Chondrocyte (in vitro differentiated cells): ENCODE measurements around the gene DYNLL2. TPM values are rescaled to one million over a fixed set of nuclear protein-coding genes. Genes with fewer than 3 reads are reported as not detected.

Experiments
- DNase-seq: peaks from one replicate; pipeline ENCODE4 v3.0.0; 2021; ENCODE audit warnings: mixed read lengths, low spot score
- H3K27ac Mint-ChIP-seq: one replicate; pipeline ENCODE4 v1.8.0; 2021; ENCODE audit warnings: mild to moderate bottlenecking, moderate library complexity, mixed read lengths; ENCODE audit not compliant: unreplicated experiment
- H3K27me3 Mint-ChIP-seq: 2 replicates; pipeline ENCODE4 v1.8.0; 2021; ENCODE audit warnings: low read depth, mixed read lengths
- H3K36me3 Mint-ChIP-seq: 2 replicates; pipeline ENCODE4 v1.8.0; 2021; ENCODE audit warnings: low read depth, mixed read lengths
- H3K4me1 Mint-ChIP-seq: 2 replicates; pipeline ENCODE4 v1.8.0; 2021; ENCODE audit warnings: low read depth, mild to moderate bottlenecking, mixed read lengths
- H3K4me3 Mint-ChIP-seq: one replicate; pipeline ENCODE4 v1.8.0; 2021; ENCODE audit warnings: mild to moderate bottlenecking, moderate library complexity, mixed read lengths; ENCODE audit not compliant: unreplicated experiment
- H3K9me3 Mint-ChIP-seq: 2 replicates; pipeline ENCODE4 v1.8.0; 2021; ENCODE audit warnings: low read depth, mixed read lengths
- CTCF ChIP-seq: fragments of 200-600 bp; sonication (generic); IDR thresholded peaks from 2 replicates; pipeline ENCODE4 v1.5.0; 2021; ENCODE audit warnings: antibody characterized with exemption, mild to moderate bottlenecking, moderate library complexity
- total RNA-seq: library from RNA; stranded (reverse); gene quantifications from 3 replicates; pipeline ENCODE4 v1.2.1, GENCODE V29; 2021

DYNLL2 gene
- total RNA-seq, 1 donor from 2014 or later, result 15.7 TPM

- Mint-ChIP-seq H3K4me1 (no peaks in the 10 kb centered on the region), H3K36me3 (no peaks in the 10 kb centered on the region), H3K27ac (no peak overlapping the region), H3K9me3 (no peaks in the 10 kb centered on the region), H3K27me3 (peaks cover 23% of the 10 kb centered on the region), H3K4me3 (no peak overlapping the region)
- no peak for DNase-seq
- no peak for TF ChIP-seq CTCF
These were observed 36.8 kb upstream of the DYNLL2 start for GRCh38 chr17:58046239-58047094.

- Mint-ChIP-seq H3K4me3 (no peak overlapping the region), H3K27me3 (peaks cover 19% of the 10 kb centered on the region), H3K36me3 (no peaks in the 10 kb centered on the region), H3K4me1 (no peaks in the 10 kb centered on the region), H3K9me3 (no peaks in the 10 kb centered on the region), H3K27ac (no peak overlapping the region)
- DNase-seq, result no peak
- TF ChIP-seq CTCF, result no peak
These were observed 35.7 kb upstream of the DYNLL2 start for GRCh38 chr17:58047376-58048150.

- no peaks in the 10 kb centered on the region for H3K9me3 Mint-ChIP-seq
- no peak overlapping the region for H3K4me3 Mint-ChIP-seq
- TF ChIP-seq CTCF, result no peak
- H3K27me3 Mint-ChIP-seq, result peaks cover 18% of the 10 kb centered on the region
- no peaks in the 10 kb centered on the region for H3K4me1 Mint-ChIP-seq
- no peaks in the 10 kb centered on the region for H3K36me3 Mint-ChIP-seq
- DNase-seq, result no peak
- H3K27ac Mint-ChIP-seq, result no peak overlapping the region
These were observed 33.7 kb upstream of the DYNLL2 start for GRCh38 chr17:58049533-58049932.

DNA sequence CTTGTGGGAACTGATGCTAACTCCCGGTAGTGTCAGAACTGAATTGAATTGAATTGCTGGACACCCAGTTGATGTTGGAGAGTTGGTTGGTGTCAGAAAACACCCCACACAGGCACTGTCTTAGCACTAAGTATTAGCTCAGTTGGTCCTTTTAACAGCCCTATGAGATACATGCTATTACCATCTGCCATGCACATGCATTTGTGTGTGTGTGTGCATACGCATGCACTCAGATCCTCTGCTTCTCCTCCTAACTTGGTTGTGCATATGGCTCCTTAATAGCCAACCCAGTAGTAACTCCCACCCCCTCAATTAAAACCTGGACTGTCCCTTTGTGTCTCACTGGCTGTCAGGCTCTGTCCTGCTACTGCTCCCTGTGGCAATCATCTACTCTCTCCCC lies 32.3 kb upstream of the DYNLL2 start:
- DNase-seq, result no peak
- peaks cover 19% of the 10 kb centered on the region for H3K27me3 Mint-ChIP-seq
- no peak overlapping the region for H3K27ac Mint-ChIP-seq
- no peak overlapping the region for H3K4me3 Mint-ChIP-seq
- no peak for TF ChIP-seq CTCF
- H3K4me1 Mint-ChIP-seq, result no peaks in the 10 kb centered on the region
- H3K9me3 Mint-ChIP-seq, result no peaks in the 10 kb centered on the region
- no peaks in the 10 kb centered on the region for H3K36me3 Mint-ChIP-seq

DNA sequence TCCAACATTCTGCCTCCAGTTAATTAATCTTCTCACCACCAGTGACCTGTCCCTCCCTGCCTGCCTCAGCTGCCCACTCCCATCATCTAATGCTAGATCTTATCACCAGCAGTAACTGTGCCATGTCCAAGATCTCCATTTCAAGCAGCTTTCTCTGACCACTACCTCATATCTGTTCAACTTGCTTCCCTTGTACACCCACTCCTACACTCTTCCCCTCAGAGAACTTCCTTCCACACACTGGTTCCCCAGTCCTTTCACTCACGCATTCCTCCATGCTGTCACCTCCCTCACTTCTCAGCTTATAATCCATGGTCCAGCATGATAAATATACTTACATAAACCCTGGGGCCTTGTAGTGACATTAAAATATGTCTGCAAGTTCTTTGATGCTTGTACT lies 31.8 kb upstream of the DYNLL2 start:
- Mint-ChIP-seq H3K4me3 (no peak overlapping the region), H3K27me3 (peaks cover 16% of the 10 kb centered on the region), H3K9me3 (no peaks in the 10 kb centered on the region), H3K36me3 (no peaks in the 10 kb centered on the region), H3K4me1 (no peaks in the 10 kb centered on the region), H3K27ac (no peak overlapping the region)
- DNase-seq, result no peak
- no peak for TF ChIP-seq CTCF
